Left ventricle myocardium inferior (tissue), 1 donor: ENCODE measurements around the gene PLA2G2D. TPM values are rescaled to one million over a fixed set of nuclear protein-coding genes. Genes with fewer than 3 reads are reported as not detected.

ENCODE experiments used
- DNase-seq: peaks from one replicate; pipeline ENCODE4 v3.0.0-alpha.2; 2020
- H3K27ac ChIP-seq: fragments of 200-600 bp; replicated peaks from 2 replicates; pipeline ENCODE4 v1.8.0; 2021
- H3K27me3 ChIP-seq: fragments of 200-600 bp; 2 replicates; pipeline ENCODE4 v1.8.0; 2021; ENCODE audit warnings: low read depth
- H3K36me3 ChIP-seq: fragments of 200-600 bp; 2 replicates; pipeline ENCODE4 v1.8.0; 2021
- H3K4me1 ChIP-seq: fragments of 200-600 bp; 2 replicates; pipeline ENCODE4 v1.8.0; 2021
- H3K4me3 ChIP-seq: fragments of 200-600 bp; 2 replicates; pipeline ENCODE4 v1.8.0; 2021; ENCODE audit warnings: mild to moderate bottlenecking, moderate library complexity
- H3K9me3 ChIP-seq: fragments of 200-600 bp; replicated peaks from 2 replicates; pipeline ENCODE4 v1.8.0; 2021
- CTCF ChIP-seq: fragments of 200-600 bp; IDR thresholded peaks from 2 replicates; pipeline ENCODE4 v1.8.0; 2021; ENCODE audit warnings: antibody characterized with exemption, mild to moderate bottlenecking, borderline replicate concordance
- intact Hi-C: fragments of 100-400 bp; cut with micrococcal nuclease; formaldehyde crosslinking; loops from one replicate; pipeline ENCODE4 v1.11.0; 2022
- long read RNA-seq: library from polyadenylated mRNA; unstranded; transcript quantifications from one replicate; pipeline ENCODE4 v2.0.0, GENCODE V29; 2021
- total RNA-seq: library from RNA; stranded (reverse); fragmentation: NEBNext Ultra II Directional; extraction: Animal tissue kit (Norgen Biotek cat#: 25700); gene quantifications from one replicate; pipeline ENCODE4 v1.2.1, GENCODE V29; 2021
- donor health status: DM: no; HTN: yes; CAD: no; lungs with severe emphysema.

PLA2G2D gene
- total RNA-seq = not detected
- long read RNA-seq = 0 reads

DNA sequence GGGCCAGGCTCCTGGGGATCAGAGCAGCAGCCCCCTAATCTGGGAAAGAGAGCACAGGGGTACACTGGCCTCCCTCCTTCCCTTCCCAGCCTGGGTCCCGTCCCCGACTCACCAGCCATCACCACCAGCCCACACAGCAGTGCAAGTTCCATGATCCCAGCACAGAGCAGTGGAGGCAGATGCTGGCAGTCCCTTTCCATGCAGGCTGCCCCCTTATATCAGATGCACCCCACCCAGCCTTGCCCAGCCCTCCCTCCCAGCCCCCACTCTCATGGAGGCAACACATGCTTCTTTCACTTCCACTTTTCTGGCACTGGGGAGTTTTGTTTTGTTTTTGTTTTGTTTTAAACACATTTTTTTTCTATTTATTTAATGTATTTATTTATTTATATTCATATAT, at the start of gene PLA2G2D:
Gene PLA2G2D (minus strand): TSS at position 190 of the 400 bp plus-strand sequence. CDS start 38 bp downstream, at position 152.
- no peak for TF ChIP-seq CTCF
- intact Hi-C loops = no loop called here

GRCh38 chr1:20168564-20169491, 49.5 kb upstream of the PLA2G2D start:
- H3K27ac ChIP-seq = no peak overlapping the region
- intact Hi-C loops = no loop called here
- no peak overlapping the region for H3K4me3 ChIP-seq

More for the DNA sequence above, at the start of gene PLA2G2D:
- Histone ChIP-seq H3K27ac (no peak within 1 kb of the TSS), H3K27me3 (peaks cover 69% of the 10 kb centered on the region), H3K4me3 (no peak within 1 kb of the TSS), H3K36me3 (no peaks in the 10 kb centered on the region), H3K4me1 (peaks cover 3% of the 10 kb centered on the region), H3K9me3 (no peaks in the 10 kb centered on the region)
- no peak for DNase-seq

GRCh38 chr1:20167126-20167525, 47.8 kb upstream of the PLA2G2D start:
- no peaks in the 10 kb centered on the region for H3K36me3 ChIP-seq
- intact Hi-C loops = no loop called here
- no peak for DNase-seq
- no peak overlapping the region for H3K27ac ChIP-seq
- peaks cover 10% of the 10 kb centered on the region for H3K4me1 ChIP-seq
- H3K27me3 ChIP-seq = peaks cover 53% of the 10 kb centered on the region
- H3K9me3 ChIP-seq = peaks cover 1% of the 10 kb centered on the region
- TF ChIP-seq CTCF = no peak
- no peak overlapping the region for H3K4me3 ChIP-seq

More at GRCh38 chr1:20168564-20169491, 49.5 kb upstream of the PLA2G2D start:
- H3K27me3 ChIP-seq = peaks cover 57% of the 10 kb centered on the region
- H3K9me3 ChIP-seq = no peaks in the 10 kb centered on the region
- no peak for TF ChIP-seq CTCF
- DNase-seq = no peak
- H3K4me1 ChIP-seq = peaks cover 10% of the 10 kb centered on the region
- H3K36me3 ChIP-seq = no peaks in the 10 kb centered on the region

DNA sequence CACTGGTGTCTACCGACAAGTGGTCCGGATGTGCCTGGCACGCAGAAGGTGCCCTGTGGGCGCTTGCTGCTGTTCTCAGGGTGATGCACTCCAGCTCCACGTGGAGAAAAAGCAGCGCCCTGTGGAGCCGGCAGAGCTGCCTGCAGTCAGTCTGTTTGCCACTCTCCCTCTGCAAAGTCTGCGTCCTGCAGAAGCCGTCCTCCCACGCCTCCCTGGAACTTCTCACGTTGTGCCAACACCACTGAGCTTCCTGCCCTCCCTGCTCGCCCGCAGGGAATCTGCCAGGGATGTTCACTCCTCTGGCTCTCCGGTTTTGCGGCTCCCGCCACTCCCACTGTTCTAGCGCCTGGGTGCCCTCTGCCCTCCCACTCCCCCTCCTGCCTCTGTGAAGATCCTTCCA, 46.7 kb upstream of the PLA2G2D start:
- Histone ChIP-seq H3K27me3 (peaks cover 59% of the 10 kb centered on the region), H3K9me3 (peaks cover 12% of the 10 kb centered on the region), H3K4me3 (no peak overlapping the region), H3K36me3 (no peaks in the 10 kb centered on the region), H3K27ac (no peak overlapping the region), H3K4me1 (peaks cover 10% of the 10 kb centered on the region)
- intact Hi-C loops = no loop called here
- TF ChIP-seq CTCF = no peak
- no peak for DNase-seq

DNA sequence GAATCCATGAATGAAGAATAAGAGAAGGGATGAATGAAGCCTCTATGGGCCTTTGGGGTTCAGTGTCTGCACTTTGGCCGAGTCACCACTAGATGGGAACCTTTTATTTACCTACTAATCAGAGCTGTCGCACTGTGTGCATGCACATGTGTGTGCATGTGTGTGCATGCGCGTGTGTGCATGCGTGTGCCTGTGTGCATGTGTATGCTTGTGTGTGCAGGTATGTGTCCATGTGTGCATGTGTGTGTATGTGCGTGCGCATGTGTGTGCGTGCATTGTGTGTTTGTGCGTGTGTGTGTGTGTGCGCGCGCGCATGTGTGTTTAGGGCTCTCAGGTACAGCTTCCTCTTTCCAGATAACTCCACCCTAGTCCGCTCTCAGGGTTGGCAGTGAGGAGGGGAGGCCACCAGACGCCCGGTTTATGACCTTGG, 46.2 kb upstream of the PLA2G2D start:
- no peak overlapping the region for H3K27ac ChIP-seq
- H3K36me3 ChIP-seq = no peaks in the 10 kb centered on the region
- peaks cover 17% of the 10 kb centered on the region for H3K9me3 ChIP-seq
- intact Hi-C loops = no loop called here
- no peak overlapping the region for H3K4me3 ChIP-seq
- peak; percentile 26 for TF ChIP-seq CTCF
- H3K4me1 ChIP-seq = peaks cover 10% of the 10 kb centered on the region
- no peak for DNase-seq
- peaks cover 59% of the 10 kb centered on the region for H3K27me3 ChIP-seq
